HepG2 (cell line): ENCODE measurements around the gene RALBP1. TPM values are rescaled to one million over a fixed set of nuclear protein-coding genes. Genes with fewer than 3 reads are reported as not detected.

Experiments used
- DMAP1 ChIP-seq: IDR thresholded peaks from 2 replicates; pipeline ENCODE4 v1.6.1; 2016
- HMGXB3 ChIP-seq: sonication (generic); formaldehyde crosslinking; IDR thresholded peaks from 2 replicates; pipeline ENCODE4 v1.4.0; 2020; ENCODE audit warnings: missing genetic modification reagents, borderline replicate concordance
- MYC ChIP-seq: sonication (generic); formaldehyde crosslinking; IDR thresholded peaks from 2 replicates; pipeline ENCODE4 v1.9.0; 2021; ENCODE audit warnings: missing genetic modification reagents, borderline replicate concordance
- NBN ChIP-seq: fragments of 450-650 bp; conservative IDR thresholded peaks from 2 replicates; pipeline ENCODE4 v1.6.1; 2017
- POLR2AphosphoS5 ChIP-seq: IDR thresholded peaks from 2 replicates; pipeline ENCODE4 v1.6.1; 2012; ENCODE audit warnings: low read depth, low read length
- RELA ChIP-seq: sonication (generic); formaldehyde crosslinking; IDR thresholded peaks from 2 replicates; pipeline ENCODE4 v1.4.0; 2020; ENCODE audit warnings: missing genetic modification reagents
- SOX5 ChIP-seq: IDR thresholded peaks from 2 replicates; pipeline ENCODE4 v1.6.1; 2016; ENCODE audit warnings: borderline replicate concordance
- TCF7 ChIP-seq: sonication (generic); IDR thresholded peaks from 2 replicates; pipeline ENCODE4 v1.6.1; 2016; ENCODE audit warnings: antibody characterized with exemption, low read depth
- ZBTB26 ChIP-seq: IDR thresholded peaks from 2 replicates; pipeline ENCODE4 v1.6.1; 2016; ENCODE audit warnings: missing compliant biosample characterization, missing genetic modification reagents, borderline replicate concordance
- ZBTB46 ChIP-seq: sonication (generic); formaldehyde crosslinking; IDR thresholded peaks from 2 replicates; pipeline ENCODE4 v1.4.0; 2020; ENCODE audit warnings: mild to moderate bottlenecking, missing genetic modification reagents, borderline replicate concordance
- ZNF138 ChIP-seq: sonication (generic); formaldehyde crosslinking; IDR thresholded peaks from 2 replicates; pipeline ENCODE4 v1.5.0; 2020; ENCODE audit warnings: mild to moderate bottlenecking, low read depth, missing genetic modification reagents
- ZNF263 ChIP-seq: sonication (generic); formaldehyde crosslinking; IDR thresholded peaks from 2 replicates; pipeline ENCODE4 v1.4.0; 2020; ENCODE audit warnings: missing genetic modification reagents
- ZNF510 ChIP-seq: sonication (generic); formaldehyde crosslinking; IDR thresholded peaks from 2 replicates; pipeline ENCODE4 v1.4.0; 2020; ENCODE audit warnings: low read depth, mild to moderate bottlenecking, missing genetic modification reagents
- ZNF546 ChIP-seq: sonication (generic); formaldehyde crosslinking; conservative IDR thresholded peaks from 2 replicates; pipeline ENCODE4 v1.8.1; 2023; ENCODE audit warnings: mild to moderate bottlenecking, missing genetic modification reagents
- ZNF562 ChIP-seq: sonication (generic); formaldehyde crosslinking; IDR thresholded peaks from 2 replicates; pipeline ENCODE4 v1.8.0; 2022; ENCODE audit warnings: missing genetic modification reagents, borderline replicate concordance
- ZNF841 ChIP-seq: sonication (generic); formaldehyde crosslinking; IDR thresholded peaks from 2 replicates; pipeline ENCODE4 v1.8.1; 2023; ENCODE audit warnings: missing genetic modification reagents, borderline replicate concordance
- ZNF850 ChIP-seq: sonication (generic); formaldehyde crosslinking; conservative IDR thresholded peaks from 2 replicates; pipeline ENCODE4 v1.9.0; 2021; ENCODE audit warnings: mild to moderate bottlenecking, missing genetic modification reagents
- ZNF879 ChIP-seq: sonication (generic); formaldehyde crosslinking; IDR thresholded peaks from 2 replicates; pipeline ENCODE4 v1.8.1; 2023; ENCODE audit warnings: missing genetic modification reagents
- polyA plus RNA-seq, 8 experiments: library from polyadenylated mRNA; depleted of rRNA in 3 of 8; stranded (reverse) in 7 of 8; unstranded in 1 of 8; fragments of >200 nt; fragmentation: Illumina TruSeq in 4 of 8; extraction: Trizol in 4 of 8; gene quantifications; 2 replicates each; pipeline versions ENCODE4 v1.2.1 to v1.2.3, GENCODE V29; 2011 to 2016; ENCODE audit warnings: low read depth in 4 of 8, missing spikeins in 1 of 8, mixed read lengths in 1 of 8; ENCODE audit not compliant: insufficient read depth in 1 of 8
- total RNA-seq, 5 experiments: library from RNA; depleted of rRNA; stranded (reverse); fragments of >200 nt; fragmentation: Illumina TruSeq; extraction: Trizol; gene quantifications; 2 replicates each; pipeline ENCODE4 v1.2.3, GENCODE V29; 2016; ENCODE audit warnings: low read depth in 1 of 5
- TF ChIP-seq, protein P1 (sequence below), 2 experiments: IDR thresholded peaks; 2 replicates each; pipeline ENCODE4 v1.6.1; 2011 to 2012; ENCODE audit warnings: low read length in 2 of 2, borderline replicate concordance in 1 of 2, low read depth in 1 of 2, mild to moderate bottlenecking in 1 of 2, moderate library complexity in 1 of 2
- TF ChIP-seq, protein P2 (sequence below), 2 experiments: fragments of 450-650 bp in 1 of 2; sonication (generic) in 1 of 2; formaldehyde crosslinking; IDR thresholded peaks; 2 replicates each; pipeline versions ENCODE4 v1.5.0 to v1.8.0; 2020 to 2022; ENCODE audit warnings: mild to moderate bottlenecking in 1 of 2, missing genetic modification reagents in 1 of 2

The RALBP1 gene
- total and polyA plus RNA-seq, 2 of the 13 experiments (the other 11 are each of a cell fraction or from before 2014, with no cell fraction given), result 24.5 to 33.1 TPM

DNA sequence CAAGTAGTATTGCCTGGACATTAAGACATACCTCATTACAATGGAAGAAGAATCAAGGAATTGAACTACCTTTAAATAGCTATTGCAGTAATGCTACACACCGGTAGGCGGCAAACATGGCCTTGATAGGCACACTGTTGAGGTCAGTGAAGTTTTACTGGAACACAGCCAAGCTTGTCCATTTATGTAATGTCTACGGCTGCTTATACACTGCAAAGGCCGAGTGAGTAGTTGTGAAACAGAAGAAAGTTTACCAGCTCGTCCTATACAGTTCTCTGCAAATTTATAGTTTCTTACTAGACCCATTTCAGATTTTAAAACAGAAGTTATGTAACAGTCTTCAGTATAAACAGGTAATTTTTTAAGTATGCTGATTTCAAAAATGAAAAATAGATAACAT lies 100.2 kb downstream of the RALBP1 start (continued):
- no peak for TF ChIP-seq ZBTB46 (CRISPR knock-in tag)
- TF ChIP-seq DMAP1 (CRISPR knock-in tag), result peak; percentile 29; the same call in 1 of the 2 replicates
- TF ChIP-seq POLR2AphosphoS5, result no peak
- no peak for TF ChIP-seq ZNF850
- TF ChIP-seq, protein P1, sequence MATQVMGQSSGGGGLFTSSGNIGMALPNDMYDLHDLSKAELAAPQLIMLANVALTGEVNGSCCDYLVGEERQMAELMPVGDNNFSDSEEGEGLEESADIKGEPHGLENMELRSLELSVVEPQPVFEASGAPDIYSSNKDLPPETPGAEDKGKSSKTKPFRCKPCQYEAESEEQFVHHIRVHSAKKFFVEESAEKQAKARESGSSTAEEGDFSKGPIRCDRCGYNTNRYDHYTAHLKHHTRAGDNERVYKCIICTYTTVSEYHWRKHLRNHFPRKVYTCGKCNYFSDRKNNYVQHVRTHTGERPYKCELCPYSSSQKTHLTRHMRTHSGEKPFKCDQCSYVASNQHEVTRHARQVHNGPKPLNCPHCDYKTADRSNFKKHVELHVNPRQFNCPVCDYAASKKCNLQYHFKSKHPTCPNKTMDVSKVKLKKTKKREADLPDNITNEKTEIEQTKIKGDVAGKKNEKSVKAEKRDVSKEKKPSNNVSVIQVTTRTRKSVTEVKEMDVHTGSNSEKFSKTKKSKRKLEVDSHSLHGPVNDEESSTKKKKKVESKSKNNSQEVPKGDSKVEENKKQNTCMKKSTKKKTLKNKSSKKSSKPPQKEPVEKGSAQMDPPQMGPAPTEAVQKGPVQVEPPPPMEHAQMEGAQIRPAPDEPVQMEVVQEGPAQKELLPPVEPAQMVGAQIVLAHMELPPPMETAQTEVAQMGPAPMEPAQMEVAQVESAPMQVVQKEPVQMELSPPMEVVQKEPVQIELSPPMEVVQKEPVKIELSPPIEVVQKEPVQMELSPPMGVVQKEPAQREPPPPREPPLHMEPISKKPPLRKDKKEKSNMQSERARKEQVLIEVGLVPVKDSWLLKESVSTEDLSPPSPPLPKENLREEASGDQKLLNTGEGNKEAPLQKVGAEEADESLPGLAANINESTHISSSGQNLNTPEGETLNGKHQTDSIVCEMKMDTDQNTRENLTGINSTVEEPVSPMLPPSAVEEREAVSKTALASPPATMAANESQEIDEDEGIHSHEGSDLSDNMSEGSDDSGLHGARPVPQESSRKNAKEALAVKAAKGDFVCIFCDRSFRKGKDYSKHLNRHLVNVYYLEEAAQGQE (IDR thresholded peaks at IDR 0.05; ENCODE audit: borderline replicate concordance in 1 of 2, low read depth in 1 of 2, low read length in 2 of 2), result no peak
- no peak for TF ChIP-seq RELA (CRISPR knock-in tag)
- TF ChIP-seq ZNF841 (CRISPR knock-in tag), result no peak
- peak; percentile 42; the same call in 1 of the 2 replicates for TF ChIP-seq SOX5 (CRISPR knock-in tag)
- no peak for TF ChIP-seq TCF7
- no peak for TF ChIP-seq ZBTB26 (CRISPR knock-in tag)
- TF ChIP-seq ZNF138 (CRISPR knock-in tag), result no peak
- no peak for TF ChIP-seq HMGXB3 (CRISPR knock-in tag)
- no peak for TF ChIP-seq ZNF879 (CRISPR knock-in tag)
- TF ChIP-seq NBN, result no peak
- TF ChIP-seq ZNF546 (CRISPR knock-in tag), result no peak
- no peak for TF ChIP-seq ZNF510 (CRISPR knock-in tag)
- no peak for TF ChIP-seq ZNF562 (CRISPR knock-in tag)
- no peak for TF ChIP-seq MYC (CRISPR knock-in tag)
- no peak for TF ChIP-seq ZNF263 (CRISPR knock-in tag)
- TF ChIP-seq, protein P2, sequence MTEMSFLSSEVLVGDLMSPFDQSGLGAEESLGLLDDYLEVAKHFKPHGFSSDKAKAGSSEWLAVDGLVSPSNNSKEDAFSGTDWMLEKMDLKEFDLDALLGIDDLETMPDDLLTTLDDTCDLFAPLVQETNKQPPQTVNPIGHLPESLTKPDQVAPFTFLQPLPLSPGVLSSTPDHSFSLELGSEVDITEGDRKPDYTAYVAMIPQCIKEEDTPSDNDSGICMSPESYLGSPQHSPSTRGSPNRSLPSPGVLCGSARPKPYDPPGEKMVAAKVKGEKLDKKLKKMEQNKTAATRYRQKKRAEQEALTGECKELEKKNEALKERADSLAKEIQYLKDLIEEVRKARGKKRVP (CRISPR knock-in tag; IDR thresholded peaks at IDR 0.05), result no peak
